ENCODE results near the gene MAIP1. TPM values are rescaled to one million over a fixed set of nuclear protein-coding genes. Genes with fewer than 3 reads are reported as not detected.

Gene MAIP1
- polyA plus RNA-seq, 2 of the 4 experiments (the other 2 are of a cell fraction) = 36.9 to 50.9 TPM

- Histone ChIP-seq H3K9me3 (no peaks in the 10 kb centered on the region), H3K4me3 (no peak overlapping the region), H3K4me1 (peaks cover 21% of the 10 kb centered on the region), H3K4me2 (no peak overlapping the region), H3K27ac (no peak overlapping the region)
- FAIRE-seq (no peak), DNase-seq (ENCODE audit: low read depth in 1 of 2, low spot score in 1 of 2) (no peak), ATAC-seq (no peak)
- no peak for TF ChIP-seq CBX8 (IDR thresholded peaks at IDR 0.05)
- TF ChIP-seq, protein P1, sequence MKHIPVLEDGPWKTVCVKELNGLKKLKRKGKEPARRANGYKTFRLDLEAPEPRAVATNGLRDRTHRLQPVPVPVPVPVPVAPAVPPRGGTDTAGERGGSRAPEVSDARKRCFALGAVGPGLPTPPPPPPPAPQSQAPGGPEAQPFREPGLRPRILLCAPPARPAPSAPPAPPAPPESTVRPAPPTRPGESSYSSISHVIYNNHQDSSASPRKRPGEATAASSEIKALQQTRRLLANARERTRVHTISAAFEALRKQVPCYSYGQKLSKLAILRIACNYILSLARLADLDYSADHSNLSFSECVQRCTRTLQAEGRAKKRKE (CRISPR knock-in tag; IDR thresholded peaks at IDR 0.05; ENCODE audit: low read depth) = no peak
- no peak for TF ChIP-seq NR3C1 (IDR thresholded peaks at IDR 0.05)
- TF ChIP-seq, protein P2, sequence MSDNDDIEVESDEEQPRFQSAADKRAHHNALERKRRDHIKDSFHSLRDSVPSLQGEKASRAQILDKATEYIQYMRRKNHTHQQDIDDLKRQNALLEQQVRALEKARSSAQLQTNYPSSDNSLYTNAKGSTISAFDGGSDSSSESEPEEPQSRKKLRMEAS (IDR thresholded peaks at IDR 0.05) = no peak
- TF ChIP-seq ZNF302 (CRISPR knock-in tag; IDR thresholded peaks at IDR 0.05) = no peak
- TF ChIP-seq CHD4 (IDR thresholded peaks at IDR 0.05; ENCODE audit: borderline replicate concordance) = no peak
- 90% methylated on average over 4 of the region's 4 CpGs for WGBS (ENCODE audit: missing lambda C conversion rate)
- CTCF ChIA-PET = interaction anchor here (1.3 kb wide), 1 partner anchor 15 kb away, joined by 3 read pairs; no protein-coding TSS in a partner anchor
- POLR2A ChIA-PET = no interaction called here
Measured at GRCh38 chr2:199958014-199958413, 2.6 kb downstream of the MAIP1 start.

DNA sequence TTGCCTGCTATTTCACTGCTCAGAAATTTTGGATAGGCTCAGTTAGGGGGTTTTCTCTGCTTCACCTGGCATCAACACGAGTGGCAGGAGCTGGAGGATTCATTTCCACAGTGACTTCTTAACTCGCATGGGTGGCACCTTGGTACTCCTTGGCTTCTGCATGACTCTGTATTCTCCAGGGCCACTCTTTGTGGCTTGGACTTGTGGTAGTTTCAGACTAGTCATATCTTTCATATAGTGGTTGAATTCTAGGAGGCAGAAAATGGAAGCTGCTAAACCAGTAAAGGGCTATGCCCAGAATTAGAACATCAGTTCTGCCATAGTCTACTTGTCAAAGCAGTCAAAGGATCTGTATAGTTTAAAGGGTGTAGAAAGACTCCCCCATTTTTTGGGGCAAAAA lies 6.8 kb downstream of the MAIP1 start:
- no peaks in the 10 kb centered on the region for H3K9me3 ChIP-seq
- ChIA-PET CTCF (no interaction called here), POLR2A (interaction anchor here (0.6 kb wide), 1 partner anchor 12 kb away, joined by 3 read pairs; no protein-coding TSS in a partner anchor)
- no peak overlapping the region for H3K27ac ChIP-seq
- 100% methylated on average over 2 of the region's 2 CpGs for WGBS (ENCODE audit: missing lambda C conversion rate)
- FAIRE-seq (no peak), ATAC-seq (no peak), DNase-seq (ENCODE audit: low read depth in 1 of 2, low spot score in 1 of 2) (no peak)
- no peak overlapping the region for H3K4me3 ChIP-seq
- H3K4me2 ChIP-seq = no peak overlapping the region
- peaks cover 3% of the 10 kb centered on the region; the same call in 2 of the 3 replicates for H3K4me1 ChIP-seq
- no peak for TF ChIP-seq PHF8 (IDR thresholded peaks at IDR 0.05; ENCODE audit: borderline replicate concordance, low read depth)
- no peak for TF ChIP-seq MAFK (IDR thresholded peaks at IDR 0.05; ENCODE audit: partially characterized antibody)

DNA sequence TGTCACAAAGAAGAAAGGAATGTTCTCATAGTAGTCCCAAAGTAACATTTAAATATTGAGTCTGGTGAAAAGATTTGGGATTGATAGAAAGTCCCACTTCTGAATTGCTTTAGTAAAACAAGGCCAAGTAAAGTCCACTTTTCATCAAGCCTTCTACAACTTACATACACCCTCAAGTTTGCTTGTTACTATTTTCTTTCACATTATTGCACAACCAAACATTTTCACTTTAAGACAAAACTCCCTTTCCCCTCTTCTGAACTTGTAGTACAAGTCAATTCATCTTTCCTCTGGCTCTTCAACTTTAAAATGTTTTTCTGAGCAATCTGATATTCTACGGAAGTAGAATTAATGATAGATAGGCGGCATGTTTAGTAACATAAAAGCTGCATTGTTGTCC lies 11.0 kb downstream of the MAIP1 start:
- Histone ChIP-seq H3K9me3 (no peaks in the 10 kb centered on the region), H3K4me3 (no peak overlapping the region), H3K27ac (no peak overlapping the region), H3K4me1 (no peaks in the 10 kb centered on the region), H3K4me2 (no peak overlapping the region)
- ATAC-seq (no peak), FAIRE-seq (no peak), DNase-seq (ENCODE audit: low read depth in 1 of 2, low spot score in 1 of 2) (no peak)
- ChIA-PET CTCF (interaction anchor here (1.6 kb wide), 1 partner anchor 8 kb away, joined by 8 read pairs; no protein-coding TSS in a partner anchor), POLR2A (no interaction called here)
- TF ChIP-seq CEBPB (IDR thresholded peaks at IDR 0.05) (no peak), USF2 (IDR thresholded peaks at IDR 0.05) (no peak), CBX8 (IDR thresholded peaks at IDR 0.05) (no peak), FOXS1 (CRISPR knock-in tag; IDR thresholded peaks at IDR 0.05) (no peak), CTCF (IDR thresholded peaks at IDR 0.05) (no peak), EP300 (IDR thresholded peaks at IDR 0.05) (no peak), BHLHE40 (IDR thresholded peaks at IDR 0.05; ENCODE audit: low read depth, low read length) (no peak), NPAS2 (CRISPR knock-in tag; IDR thresholded peaks at IDR 0.05; ENCODE audit: borderline replicate concordance) (no peak), POLR2A (IDR thresholded peaks at IDR 0.05; ENCODE audit: low read length) (no peak), FOSB (CRISPR knock-in tag; IDR thresholded peaks at IDR 0.05) (no peak), RCOR1 (IDR thresholded peaks at IDR 0.05; ENCODE audit: low read depth, low read length) (no peak), NR3C1 (IDR thresholded peaks at IDR 0.05) (no peak)
- TF ChIP-seq, protein P3, sequence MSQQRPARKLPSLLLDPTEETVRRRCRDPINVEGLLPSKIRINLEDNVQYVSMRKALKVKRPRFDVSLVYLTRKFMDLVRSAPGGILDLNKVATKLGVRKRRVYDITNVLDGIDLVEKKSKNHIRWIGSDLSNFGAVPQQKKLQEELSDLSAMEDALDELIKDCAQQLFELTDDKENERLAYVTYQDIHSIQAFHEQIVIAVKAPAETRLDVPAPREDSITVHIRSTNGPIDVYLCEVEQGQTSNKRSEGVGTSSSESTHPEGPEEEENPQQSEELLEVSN (IDR thresholded peaks at IDR 0.05; ENCODE audit: borderline replicate concordance, low read depth) = no peak
- TF ChIP-seq, protein P1 (CRISPR knock-in tag; IDR thresholded peaks at IDR 0.05; ENCODE audit: low read depth) = no peak
- 86% methylated on average over 2 of the region's 2 CpGs for WGBS (ENCODE audit: missing lambda C conversion rate)

Data from A549 (cell line).